OCI-M2 (cell line): Measurements from ENCODE around the gene PRDM11.

Experiments used
- DNase-seq: peaks from one replicate; lab custom pipeline; 2025; ENCODE audit not compliant: unreplicated experiment; lab: John Stamatoyannopoulos, UW

Gene PRDM11

GRCh38 chr11:45258982-45259530 lies 112.6 kb downstream of the PRDM11 start:
- DNase-seq: no peak

GRCh38 chr11:45259592-45259991 lies 113.2 kb downstream of the PRDM11 start:
- no peak for DNase-seq

- DNase-seq: no peak
Measured at GRCh38 chr11:45260071-45260470, 113.6 kb downstream of the PRDM11 start.

- no peak for DNase-seq
Measured at GRCh38 chr11:45262900-45263299, 116.5 kb downstream of the PRDM11 start.

GRCh38 chr11:45263773-45264172 lies 117.3 kb downstream of the PRDM11 start:
- DNase-seq: no peak

- DNase-seq: no peak
Measured at GRCh38 chr11:45264839-45265515, 118.5 kb downstream of the PRDM11 start.

- no peak for DNase-seq
Measured at GRCh38 chr11:45265969-45266675, 119.7 kb downstream of the PRDM11 start.

DNA sequence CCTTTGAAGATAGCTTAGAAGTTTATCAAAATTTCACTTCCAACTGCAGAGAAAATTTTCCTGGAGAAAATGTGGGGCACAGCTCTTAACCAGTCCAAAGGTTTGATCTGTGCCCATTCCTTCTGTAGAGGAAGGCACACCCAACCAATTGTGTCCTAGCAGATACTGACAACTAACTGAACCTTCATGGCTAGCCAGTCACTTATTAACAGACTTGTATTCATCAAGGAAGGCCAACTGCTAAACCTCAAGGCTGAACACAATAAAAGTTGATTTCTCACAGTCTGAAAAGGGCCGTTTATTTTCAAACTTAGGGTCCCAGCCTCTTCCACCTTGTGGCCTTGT lies 120.2 kb downstream of the PRDM11 start:
- DNase-seq: no peak

DNA sequence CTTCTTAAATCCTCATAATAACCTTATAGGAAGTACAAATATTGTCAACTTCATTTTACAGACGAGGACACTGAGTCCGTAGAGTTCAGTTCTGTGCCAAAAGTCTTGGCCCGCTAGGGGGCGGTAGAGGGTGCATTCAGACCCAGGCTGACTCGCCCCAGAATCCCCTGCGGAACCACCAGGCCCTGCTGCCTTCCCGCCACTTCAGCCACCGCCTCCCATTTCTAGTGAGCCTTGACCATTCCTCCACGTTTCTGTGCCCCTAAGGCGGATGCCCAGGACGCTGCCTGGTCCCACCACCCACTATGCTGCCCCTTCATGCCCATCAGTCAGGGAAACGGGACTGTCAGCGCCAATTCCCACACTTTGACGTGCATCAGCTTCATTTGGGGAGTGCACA lies 120.6 kb downstream of the PRDM11 start:
- DNase-seq: no peak

- DNase-seq: no peak
Measured at GRCh38 chr11:45267652-45268299, 121.3 kb downstream of the PRDM11 start.

GRCh38 chr11:45269678-45270077 lies 123.2 kb downstream of the PRDM11 start:
- no peak for DNase-seq

GRCh38 chr11:45270946-45271716 lies 124.7 kb downstream of the PRDM11 start:
- DNase-seq: no peak

- no peak for DNase-seq
Measured at GRCh38 chr11:45272701-45273100, 126.3 kb downstream of the PRDM11 start.

DNA sequence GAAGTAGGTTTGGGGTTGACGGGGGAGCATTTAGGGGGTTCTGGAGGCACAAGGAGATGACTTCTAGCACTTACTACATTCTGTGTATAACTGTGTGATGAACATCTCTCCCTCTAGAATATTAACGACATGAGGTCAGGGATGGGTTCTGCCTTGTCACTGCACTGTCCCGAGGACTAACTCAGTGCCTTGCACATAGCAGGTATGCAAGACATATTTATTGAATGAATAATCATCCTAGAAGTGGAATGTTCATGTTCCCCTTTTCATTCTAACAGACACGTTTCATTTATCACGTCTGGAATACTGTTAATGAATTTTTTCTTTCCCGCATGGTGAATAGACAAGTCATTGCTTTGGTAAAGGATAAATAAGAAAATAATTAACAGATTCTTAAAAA lies 127.1 kb downstream of the PRDM11 start:
- no peak for DNase-seq

DNA sequence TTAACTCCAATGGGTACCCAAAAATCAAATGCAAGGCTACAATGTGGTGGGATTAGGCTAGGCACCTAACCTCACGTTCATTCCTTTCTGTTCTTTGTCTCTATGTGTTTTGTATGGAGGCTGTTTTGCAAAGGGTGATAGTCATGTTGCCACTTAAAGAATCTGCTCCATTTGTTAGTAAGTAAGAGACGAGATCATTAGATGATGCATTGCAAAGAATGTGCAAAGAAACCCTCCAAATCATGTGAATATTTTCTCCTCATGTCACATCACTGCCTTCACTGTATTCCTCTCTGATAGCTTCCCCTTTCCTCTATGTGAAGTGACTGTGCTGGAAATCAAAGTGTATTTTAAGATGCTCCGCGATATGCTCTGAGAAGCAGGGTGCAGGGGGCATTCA lies 127.8 kb downstream of the PRDM11 start:
- no peak for DNase-seq

- DNase-seq: no peak
Measured at GRCh38 chr11:45275828-45276227, 129.4 kb downstream of the PRDM11 start.

- no peak for DNase-seq
Measured at GRCh38 chr11:45278714-45279113, 132.3 kb downstream of the PRDM11 start.

DNA sequence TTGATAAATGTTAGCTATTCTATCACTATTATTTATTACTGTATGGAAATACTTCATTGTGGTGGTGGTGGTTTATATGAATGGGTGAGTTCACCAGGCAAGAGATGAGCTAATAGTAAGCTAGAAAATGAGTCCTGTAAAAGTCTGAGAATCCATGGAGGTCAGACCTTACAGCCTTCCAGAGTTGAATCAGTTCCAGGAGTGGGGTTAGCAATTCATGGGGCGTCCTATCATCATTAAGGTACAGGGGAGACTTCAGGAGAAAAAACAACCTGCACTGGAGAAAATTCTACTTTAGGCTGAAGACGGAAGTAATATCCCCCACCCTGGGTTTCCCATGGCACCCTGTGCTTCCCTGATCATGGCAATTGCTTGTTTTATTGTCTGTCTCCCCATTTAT lies 133.2 kb downstream of the PRDM11 start:
- no peak for DNase-seq

GRCh38 chr11:45280449-45280848 lies 134.0 kb downstream of the PRDM11 start:
- DNase-seq: no peak

DNA sequence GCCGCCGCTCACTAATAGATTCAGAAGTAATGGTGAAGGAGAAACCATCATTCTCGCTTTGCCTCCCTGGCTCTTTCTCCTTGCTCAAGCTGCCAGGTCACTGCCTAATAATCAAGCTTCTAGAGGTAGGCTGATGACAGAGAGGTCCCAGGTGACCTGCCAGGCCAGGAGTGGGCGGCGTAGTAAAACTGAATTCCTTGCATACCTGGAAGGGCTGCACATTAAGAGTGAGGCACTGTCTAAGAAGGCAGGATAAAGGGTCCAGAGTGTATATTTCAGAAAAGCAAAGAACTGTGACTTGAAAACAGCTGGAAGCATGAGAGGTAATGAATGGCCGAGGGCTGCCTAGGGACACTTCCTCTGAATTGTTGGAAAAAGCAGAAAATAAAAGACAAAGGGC lies 135.6 kb downstream of the PRDM11 start:
- DNase-seq: no peak
